ENCODE measurements around the gene UROC1. TPM values are rescaled to one million over a fixed set of nuclear protein-coding genes. Genes with fewer than 3 reads are reported as not detected.

The UROC1 gene
- total RNA-seq, 2 experiments from 2014 or later, result not detected

- POLR2A ChIA-PET, result no interaction called here
- no peak for TF ChIP-seq CTCF (IDR thresholded peaks at IDR 0.05)
- peak in 1 of 14 experiments; percentile 25 for DNase-seq
Observed at GRCh38 chr3:126542340-126543241, 25.0 kb upstream of the UROC1 start.

GRCh38 chr3:126541628-126542339 lies 24.2 kb upstream of the UROC1 start:
- H3K27me3 Mint-ChIP-seq, result no peaks in the 10 kb centered on the region
- ATAC-seq (ENCODE audit: poor library complexity), result no peak

More at GRCh38 chr3:126542340-126543241, 25.0 kb upstream of the UROC1 start:
- CTCF ChIA-PET, result no interaction called here
- Mint-ChIP-seq H3K9me3 (no peaks in the 10 kb centered on the region), H3K4me1 (ENCODE audit: low read depth) (no peaks in the 10 kb centered on the region), H3K36me3 (ENCODE audit: low read depth) (no peaks in the 10 kb centered on the region), H3K27ac (no peak overlapping the region), H3K27me3 (no peaks in the 10 kb centered on the region), H3K4me3 (no peak overlapping the region)
- intact Hi-C loops (cut with DNase I, micrococcal nuclease), result no loop called here
- H3K4me3 ChIP-seq (ENCODE audit: low read length), result no peak overlapping the region
- H3K9me3 ChIP-seq (ENCODE audit: control insufficient read depth in 1 of 2, insufficient read depth in 1 of 2, low read length in 2 of 2), result peaks cover 0 to 8% of the 10 kb centered on the region in 2 experiments
- no peaks in the 10 kb centered on the region for H3K36me3 ChIP-seq (ENCODE audit: insufficient read depth, low read length)
- ATAC-seq (ENCODE audit: poor library complexity), result no peak
- H3K4me1 ChIP-seq (ENCODE audit: insufficient read depth, low read length), result no peaks in the 10 kb centered on the region
- H3K27ac ChIP-seq (ENCODE audit: low read depth in 1 of 2, low read length in 2 of 2), result no peak overlapping the region
- H3K27me3 ChIP-seq (ENCODE audit: control insufficient read depth in 1 of 2, insufficient read depth in 2 of 2, low read length in 2 of 2), result no peaks in the 10 kb centered on the region

More at GRCh38 chr3:126541628-126542339, 24.2 kb upstream of the UROC1 start:
- no peaks in the 10 kb centered on the region for H3K9me3 Mint-ChIP-seq
- peaks cover 0 to 8% of the 10 kb centered on the region in 2 experiments for H3K9me3 ChIP-seq (ENCODE audit: control insufficient read depth in 1 of 2, insufficient read depth in 1 of 2, low read length in 2 of 2)
- no peaks in the 10 kb centered on the region for H3K27me3 ChIP-seq (ENCODE audit: control insufficient read depth in 1 of 2, insufficient read depth in 2 of 2, low read length in 2 of 2)
- no peak overlapping the region for H3K27ac Mint-ChIP-seq
- H3K4me1 Mint-ChIP-seq (ENCODE audit: low read depth), result no peaks in the 10 kb centered on the region
- ChIA-PET CTCF (no interaction called here), POLR2A (no interaction called here)
- no peak for DNase-seq
- no peak overlapping the region for H3K4me3 ChIP-seq (ENCODE audit: low read length)
- no peaks in the 10 kb centered on the region for H3K36me3 Mint-ChIP-seq (ENCODE audit: low read depth)
- no peaks in the 10 kb centered on the region for H3K4me1 ChIP-seq (ENCODE audit: insufficient read depth, low read length)
- no peak overlapping the region for H3K4me3 Mint-ChIP-seq
- H3K36me3 ChIP-seq (ENCODE audit: insufficient read depth, low read length), result no peaks in the 10 kb centered on the region
- H3K27ac ChIP-seq (ENCODE audit: low read depth in 1 of 2, low read length in 2 of 2), result no peak overlapping the region
- intact Hi-C loops (cut with DNase I, micrococcal nuclease), result no loop called here
- TF ChIP-seq CTCF (IDR thresholded peaks at IDR 0.05), result no peak

Measured in CD4-positive, alpha-beta T cell (primary cell).